IPS DF 19.7 (cell line): Measurements from ENCODE around the gene SRPK2.

Experiments used
- DNase-seq: peaks from one replicate; pipeline ENCODE4 v3.0.0-alpha.2; 2013; ENCODE audit warnings: low read depth, low spot score

Gene SRPK2

GRCh38 chr7:105224884-105225651 lies 163.7 kb downstream of the SRPK2 start:
- DNase-seq: no peak

- DNase-seq: no peak
Observed at GRCh38 chr7:105222953-105223352, 165.8 kb downstream of the SRPK2 start.

GRCh38 chr7:105219771-105220160 lies 169.0 kb downstream of the SRPK2 start:
- DNase-seq: no peak

GRCh38 chr7:105218939-105219770 lies 169.6 kb downstream of the SRPK2 start:
- no peak for DNase-seq

- no peak for DNase-seq
Observed at GRCh38 chr7:105218215-105218614, 170.5 kb downstream of the SRPK2 start.

GRCh38 chr7:105216786-105217185 lies 171.9 kb downstream of the SRPK2 start:
- no peak for DNase-seq

GRCh38 chr7:105215821-105216220 lies 172.9 kb downstream of the SRPK2 start:
- no peak for DNase-seq

- DNase-seq: no peak
Observed at GRCh38 chr7:105215182-105215581, 173.5 kb downstream of the SRPK2 start.

GRCh38 chr7:105213611-105214010 lies 175.1 kb downstream of the SRPK2 start:
- no peak for DNase-seq

- no peak for DNase-seq
Observed at GRCh38 chr7:105212212-105212611, 176.5 kb downstream of the SRPK2 start.

GRCh38 chr7:105210721-105211205 lies 178.0 kb downstream of the SRPK2 start:
- DNase-seq: no peak

- DNase-seq: no peak
Observed at GRCh38 chr7:105209870-105210269, 178.9 kb downstream of the SRPK2 start.

GRCh38 chr7:105209433-105209832 lies 179.3 kb downstream of the SRPK2 start:
- DNase-seq: no peak

GRCh38 chr7:105206985-105207384 lies 181.7 kb downstream of the SRPK2 start:
- DNase-seq: no peak

GRCh38 chr7:105205592-105206237 lies 183.0 kb downstream of the SRPK2 start:
- no peak for DNase-seq

- no peak for DNase-seq
Observed at GRCh38 chr7:105204953-105205352, 183.8 kb downstream of the SRPK2 start.

GRCh38 chr7:105204520-105204919 lies 184.2 kb downstream of the SRPK2 start:
- no peak for DNase-seq

- no peak for DNase-seq
Observed at GRCh38 chr7:105202616-105203015, 186.1 kb downstream of the SRPK2 start.

- no peak for DNase-seq
Observed at GRCh38 chr7:105199386-105199785, 189.3 kb downstream of the SRPK2 start.

GRCh38 chr7:105198223-105198622 lies 190.5 kb downstream of the SRPK2 start:
- DNase-seq: no peak

GRCh38 chr7:105196473-105196872 lies 192.2 kb downstream of the SRPK2 start:
- DNase-seq: no peak

GRCh38 chr7:105195891-105196290 lies 192.8 kb downstream of the SRPK2 start:
- no peak for DNase-seq
